ENCODE measurements around the gene RPL27A. TPM values are rescaled to one million over a fixed set of nuclear protein-coding genes. Genes with fewer than 3 reads are reported as not detected.

Gene RPL27A
- total and polyA plus RNA-seq, 2 donors (not counting 1 experiment from before 2014, with no cell fraction given) = 1,009 to 1,473 TPM

DNA sequence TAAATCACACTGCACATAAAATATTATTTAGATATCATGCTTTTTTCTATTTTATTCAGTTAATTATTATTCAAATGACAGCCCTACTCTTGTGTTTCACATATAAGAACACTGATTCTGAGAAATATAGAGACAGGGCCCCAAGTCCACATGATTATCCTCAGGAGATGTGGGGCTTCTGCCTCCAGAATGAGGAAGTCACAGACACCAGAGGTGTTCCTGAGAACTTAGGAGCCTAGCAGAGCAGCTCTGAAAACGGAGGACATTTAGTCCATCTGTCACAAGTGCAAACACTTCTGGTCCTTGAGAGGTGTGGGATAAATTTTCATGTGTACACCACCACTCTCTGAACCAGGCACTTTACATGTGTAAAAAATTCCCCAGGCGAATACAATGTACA lies 26.3 kb upstream of the RPL27A start:
- no peak overlapping the region for H3K27ac ChIP-seq (ENCODE audit: low read length in 2 of 2)
- H3K79me2 ChIP-seq (ENCODE audit: control insufficient read depth, insufficient read depth, low read length) = no peaks in the 10 kb centered on the region
- Mint-ChIP-seq H3K27ac (no peak overlapping the region), H3K4me1 (no peaks in the 10 kb centered on the region), H3K4me3 (no peak overlapping the region), H3K9me3 (ENCODE audit: insufficient read depth) (no peaks in the 10 kb centered on the region), H3K27me3 (no peaks in the 10 kb centered on the region)
- no peak overlapping the region for H3K9ac ChIP-seq (ENCODE audit: low read length)
- peaks cover 0 to 2% of the 10 kb centered on the region in 2 experiments for H3K36me3 ChIP-seq (replicated peaks in 1 of 2; ENCODE audit: control extremely low read depth in 1 of 2, control insufficient read depth in 1 of 2, extremely low read depth in 1 of 2, insufficient read depth in 2 of 2, low read length in 1 of 2)
- ATAC-seq (ENCODE audit: low read depth) = no peak
- 100% methylated on average over 1 of the region's 2 CpGs for WGBS (ENCODE audit: insufficient coverage)
- ChIA-PET CTCF (no interaction called here), POLR2A (no interaction called here)
- no peak overlapping the region for H3K4me2 ChIP-seq (replicated peaks; ENCODE audit: low read depth, low read length, poor library complexity, severe bottlenecking)
- H3K4me3 ChIP-seq (ENCODE audit: control extremely low read depth in 1 of 5, extremely low read depth in 1 of 5, insufficient read depth in 1 of 5, low read depth in 2 of 5, low read length in 4 of 5) = no peak overlapping the region
- no peaks in the 10 kb centered on the region for H3K27me3 ChIP-seq (replicated peaks in 1 of 4; ENCODE audit: control extremely low read depth in 1 of 4, control insufficient read depth in 3 of 4, insufficient read depth in 4 of 4, low read length in 3 of 4)
- TF ChIP-seq CTCF (IDR thresholded peaks at IDR 0.05) (no peak), EZH2 (IDR thresholded peaks at IDR 0.05; ENCODE audit: borderline replicate concordance, insufficient read depth, low read depth, low read length, poor library complexity, severe bottlenecking) (no peak)
- H2AFZ ChIP-seq (ENCODE audit: insufficient read depth, low read depth, low read length, poor library complexity, severe bottlenecking) = no peak overlapping the region
- no peaks in the 10 kb centered on the region for H3K4me1 ChIP-seq (ENCODE audit: control insufficient read depth in 2 of 2, insufficient read depth in 2 of 2, low read length in 2 of 2)
- H4K20me1 ChIP-seq (ENCODE audit: control insufficient read depth, insufficient read depth, low read length, poor library complexity, severe bottlenecking) = no peaks in the 10 kb centered on the region
- no peaks in the 10 kb centered on the region for H3K9me3 ChIP-seq (ENCODE audit: control extremely low read depth in 1 of 3, control insufficient read depth in 2 of 3, insufficient read depth in 1 of 3, low read length in 2 of 3)
- intact Hi-C loops (cut with micrococcal nuclease) = no loop called here
- DNase-seq = no peak

DNA sequence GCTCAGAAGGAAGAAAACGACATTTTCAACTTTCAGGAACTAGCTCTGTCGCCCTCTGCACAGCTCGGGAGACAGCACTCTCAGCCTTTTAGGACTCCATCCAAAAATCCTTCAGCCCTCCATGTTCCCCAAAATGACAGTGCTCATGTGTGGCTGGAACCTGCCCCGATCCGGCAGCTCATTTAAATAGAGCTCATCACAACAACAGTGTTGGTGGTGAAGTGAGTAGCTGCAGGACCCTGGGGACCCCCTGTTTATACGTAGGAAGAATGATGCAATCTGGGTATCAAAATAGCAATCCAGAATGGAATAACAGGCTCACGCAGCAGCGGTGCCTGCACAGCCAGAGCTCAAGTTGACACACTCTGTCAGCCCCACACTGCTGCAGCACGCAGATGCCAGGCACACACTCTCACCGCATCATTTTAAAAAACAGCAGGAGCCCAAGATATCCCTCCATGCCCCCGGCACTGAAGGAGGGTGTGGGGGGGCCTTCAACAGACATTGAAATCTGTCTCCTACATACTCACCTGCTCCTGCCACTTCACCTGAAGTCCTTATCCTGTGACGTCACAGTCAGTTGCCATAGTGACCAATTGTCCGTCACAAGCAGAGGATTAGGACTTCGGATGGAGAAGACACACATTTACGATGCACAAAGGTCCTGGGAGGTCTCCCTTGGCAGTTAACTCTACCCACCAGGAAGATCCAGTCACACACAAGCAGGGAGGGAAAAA lies 24.1 kb upstream of the RPL27A start:
- Mint-ChIP-seq H3K27me3 (no peaks in the 10 kb centered on the region), H3K4me3 (no peak overlapping the region), H3K27ac (no peak overlapping the region), H3K9me3 (ENCODE audit: insufficient read depth) (no peaks in the 10 kb centered on the region), H3K4me1 (no peaks in the 10 kb centered on the region)
- ChIA-PET POLR2A (no interaction called here), CTCF (interaction anchor here (0.6 kb wide), 1 partner anchor 1842 kb away, joined by 3 read pairs; no protein-coding TSS in a partner anchor)
- Histone ChIP-seq H3K4me1 (ENCODE audit: control insufficient read depth in 2 of 2, insufficient read depth in 2 of 2, low read length in 2 of 2) (no peaks in the 10 kb centered on the region), H3K4me3 (ENCODE audit: control extremely low read depth in 1 of 5, extremely low read depth in 1 of 5, insufficient read depth in 1 of 5, low read depth in 2 of 5, low read length in 4 of 5) (no peak overlapping the region), H2AFZ (ENCODE audit: insufficient read depth, low read depth, low read length, poor library complexity, severe bottlenecking) (no peak overlapping the region), H3K36me3 (replicated peaks in 1 of 2; ENCODE audit: control extremely low read depth in 1 of 2, control insufficient read depth in 1 of 2, extremely low read depth in 1 of 2, insufficient read depth in 2 of 2, low read length in 1 of 2) (peaks cover 0 to 5% of the 10 kb centered on the region in 2 experiments), H4K20me1 (ENCODE audit: control insufficient read depth, insufficient read depth, low read length, poor library complexity, severe bottlenecking) (no peaks in the 10 kb centered on the region), H3K9me3 (ENCODE audit: control extremely low read depth in 1 of 3, control insufficient read depth in 2 of 3, insufficient read depth in 1 of 3, low read length in 2 of 3) (no peaks in the 10 kb centered on the region), H3K27ac (ENCODE audit: low read length in 2 of 2) (no peak overlapping the region), H3K27me3 (replicated peaks in 1 of 4; ENCODE audit: control extremely low read depth in 1 of 4, control insufficient read depth in 3 of 4, insufficient read depth in 4 of 4, low read length in 3 of 4) (no peaks in the 10 kb centered on the region), H3K4me2 (replicated peaks; ENCODE audit: low read depth, low read length, poor library complexity, severe bottlenecking) (no peak overlapping the region), H3K9ac (ENCODE audit: low read length) (no peak overlapping the region), H3K79me2 (ENCODE audit: control insufficient read depth, insufficient read depth, low read length) (no peaks in the 10 kb centered on the region)
- ATAC-seq (ENCODE audit: low read depth) (no peak), DNase-seq (no peak)
- intact Hi-C loops (cut with micrococcal nuclease) = no loop called here
- TF ChIP-seq CTCF (IDR thresholded peaks at IDR 0.05) = no peak
- no peak for TF ChIP-seq EZH2 (IDR thresholded peaks at IDR 0.05; ENCODE audit: borderline replicate concordance, insufficient read depth, low read depth, low read length, poor library complexity, severe bottlenecking)
- WGBS (ENCODE audit: insufficient coverage) = 97% methylated on average over 7 of the region's 15 CpGs

All from B cell (primary cell).